ENCODE results near the gene RIF1.

The RIF1 gene

GRCh38 chr2:151437630-151438029 lies 27.9 kb downstream of the RIF1 start:
- H3K4me3 Mint-ChIP-seq = no peak overlapping the region
- H3K27me3 Mint-ChIP-seq (ENCODE audit: low read depth) = no peaks in the 10 kb centered on the region
- H3K9me3 Mint-ChIP-seq = no peaks in the 10 kb centered on the region

GRCh38 chr2:151438506-151438905 lies 28.8 kb downstream of the RIF1 start:
- Mint-ChIP-seq H3K36me3 (ENCODE audit: low read depth) (peaks cover 55% of the 10 kb centered on the region), H3K27me3 (ENCODE audit: low read depth) (no peaks in the 10 kb centered on the region), H3K27ac (no peak overlapping the region), H3K4me1 (no peaks in the 10 kb centered on the region), H3K4me3 (no peak overlapping the region), H3K9me3 (no peaks in the 10 kb centered on the region)
- TF ChIP-seq CTCF (IDR thresholded peaks at IDR 0.05; ENCODE audit: unreplicated experiment in 3 of 3) = no peak

More at GRCh38 chr2:151437630-151438029, 27.9 kb downstream of the RIF1 start:
- Mint-ChIP-seq H3K27ac (no peak overlapping the region), H3K36me3 (ENCODE audit: low read depth) (peaks cover 59% of the 10 kb centered on the region), H3K4me1 (no peaks in the 10 kb centered on the region)
- peak; percentile 67 to 69 (median 67) for TF ChIP-seq CTCF (IDR thresholded peaks at IDR 0.05; ENCODE audit: unreplicated experiment in 3 of 3)

GRCh38 chr2:151439127-151439526 lies 29.4 kb downstream of the RIF1 start:
- Mint-ChIP-seq H3K36me3 (ENCODE audit: low read depth) (peaks cover 60% of the 10 kb centered on the region), H3K9me3 (no peaks in the 10 kb centered on the region), H3K4me1 (no peaks in the 10 kb centered on the region), H3K27ac (no peak overlapping the region), H3K27me3 (ENCODE audit: low read depth) (no peaks in the 10 kb centered on the region), H3K4me3 (no peak overlapping the region)
- TF ChIP-seq CTCF (IDR thresholded peaks at IDR 0.05; ENCODE audit: unreplicated experiment in 3 of 3) = no peak

GRCh38 chr2:151459358-151459757 lies 49.7 kb downstream of the RIF1 start:
- Mint-ChIP-seq H3K4me1 (no peaks in the 10 kb centered on the region), H3K9me3 (no peaks in the 10 kb centered on the region), H3K36me3 (ENCODE audit: low read depth) (peaks cover 76% of the 10 kb centered on the region), H3K27ac (no peak overlapping the region), H3K27me3 (ENCODE audit: low read depth) (no peaks in the 10 kb centered on the region), H3K4me3 (no peak overlapping the region)
- no peak for TF ChIP-seq CTCF (IDR thresholded peaks at IDR 0.05; ENCODE audit: unreplicated experiment in 3 of 3)

GRCh38 chr2:151465771-151466170 lies 56.1 kb downstream of the RIF1 start:
- Mint-ChIP-seq H3K36me3 (ENCODE audit: low read depth) (peaks cover 91% of the 10 kb centered on the region), H3K4me1 (no peaks in the 10 kb centered on the region), H3K4me3 (no peak overlapping the region), H3K27me3 (ENCODE audit: low read depth) (no peaks in the 10 kb centered on the region), H3K27ac (no peak overlapping the region), H3K9me3 (peaks cover 1% of the 10 kb centered on the region)
- TF ChIP-seq CTCF (IDR thresholded peaks at IDR 0.05; ENCODE audit: unreplicated experiment in 3 of 3) = no peak

GRCh38 chr2:151470556-151470955 lies 60.9 kb downstream of the RIF1 start:
- H3K36me3 Mint-ChIP-seq (ENCODE audit: low read depth) = peaks cover 85% of the 10 kb centered on the region
- H3K4me1 Mint-ChIP-seq = no peaks in the 10 kb centered on the region
- H3K4me3 Mint-ChIP-seq = no peak overlapping the region
- no peak for TF ChIP-seq CTCF (IDR thresholded peaks at IDR 0.05; ENCODE audit: unreplicated experiment in 3 of 3)
- H3K27ac Mint-ChIP-seq = no peak overlapping the region
- no peaks in the 10 kb centered on the region for H3K27me3 Mint-ChIP-seq (ENCODE audit: low read depth)
- H3K9me3 Mint-ChIP-seq = peaks cover 7% of the 10 kb centered on the region
